Breast epithelium (tissue), 3 donors: Measurements from ENCODE around the gene CMTM2.

Experiments
- POLR2A ChIP-seq: fragments of 450-650 bp; IDR thresholded peaks from one replicate; pipeline ENCODE4 v1.6.1; 2016; ENCODE audit warnings: antibody characterized with exemption, mild to moderate bottlenecking, moderate library complexity
- TF ChIP-seq, protein P1 (sequence below), 3 donors: fragments of 450-650 bp; IDR thresholded peaks; one replicate each; pipeline ENCODE4 v1.5.1; 2016 to 2017; ENCODE audit warnings: antibody characterized with exemption in 3 of 3, mild to moderate bottlenecking in 3 of 3, moderate library complexity in 3 of 3

DNA sequence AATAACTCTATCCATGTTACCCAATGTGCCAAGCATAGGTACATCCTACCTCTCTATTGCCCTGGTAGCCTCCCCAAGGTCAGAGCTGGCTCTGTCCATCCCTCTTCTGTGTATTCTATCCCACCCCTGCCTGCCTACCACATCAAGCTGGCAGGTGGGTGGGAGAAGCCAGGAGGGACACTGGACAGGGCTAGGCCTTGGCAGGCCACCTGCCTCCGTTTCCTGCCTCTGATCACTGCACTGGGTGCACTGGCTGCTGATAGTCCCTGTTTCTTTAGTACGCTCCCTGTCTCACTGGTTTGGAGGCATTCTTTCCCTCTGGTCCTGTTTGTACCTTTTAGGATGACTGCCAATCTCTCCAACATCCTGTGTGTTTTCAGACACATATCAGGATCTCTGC lies 42.0 kb upstream of the CMTM2 start:
- TF ChIP-seq, protein P1, sequence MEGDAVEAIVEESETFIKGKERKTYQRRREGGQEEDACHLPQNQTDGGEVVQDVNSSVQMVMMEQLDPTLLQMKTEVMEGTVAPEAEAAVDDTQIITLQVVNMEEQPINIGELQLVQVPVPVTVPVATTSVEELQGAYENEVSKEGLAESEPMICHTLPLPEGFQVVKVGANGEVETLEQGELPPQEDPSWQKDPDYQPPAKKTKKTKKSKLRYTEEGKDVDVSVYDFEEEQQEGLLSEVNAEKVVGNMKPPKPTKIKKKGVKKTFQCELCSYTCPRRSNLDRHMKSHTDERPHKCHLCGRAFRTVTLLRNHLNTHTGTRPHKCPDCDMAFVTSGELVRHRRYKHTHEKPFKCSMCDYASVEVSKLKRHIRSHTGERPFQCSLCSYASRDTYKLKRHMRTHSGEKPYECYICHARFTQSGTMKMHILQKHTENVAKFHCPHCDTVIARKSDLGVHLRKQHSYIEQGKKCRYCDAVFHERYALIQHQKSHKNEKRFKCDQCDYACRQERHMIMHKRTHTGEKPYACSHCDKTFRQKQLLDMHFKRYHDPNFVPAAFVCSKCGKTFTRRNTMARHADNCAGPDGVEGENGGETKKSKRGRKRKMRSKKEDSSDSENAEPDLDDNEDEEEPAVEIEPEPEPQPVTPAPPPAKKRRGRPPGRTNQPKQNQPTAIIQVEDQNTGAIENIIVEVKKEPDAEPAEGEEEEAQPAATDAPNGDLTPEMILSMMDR (IDR thresholded peaks at IDR 0.05) = no peak
- no peak for TF ChIP-seq POLR2A
